ENCODE measurements around the gene ABCA4.

The ABCA4 gene

GRCh38 chr1:94081566-94082344, 39.2 kb downstream of the ABCA4 start (continued):
- TF ChIP-seq ZSCAN4 (tag by site-specific recombination; IDR thresholded peaks at IDR 0.05): peak; percentile 66; the same call in 1 of the 2 replicates

GRCh38 chr1:94079989-94080388, 41.0 kb downstream of the ABCA4 start:
- ChIA-PET POLR2A (no interaction called here), CTCF (interaction anchor here (1.1 kb wide), 1 partner anchor 45 kb away, joined by 3 read pairs; no protein-coding TSS in a partner anchor)
- Histone ChIP-seq H3K9me3 (ENCODE audit: control insufficient read depth, insufficient read depth, low read depth, low read length) (no peaks in the 10 kb centered on the region), H3K4me1 (ENCODE audit: control insufficient read depth, insufficient read depth, low read length) (no peaks in the 10 kb centered on the region), H3K27ac (ENCODE audit: extremely low read depth, low read depth, low read length) (no peak overlapping the region), H3K36me3 (ENCODE audit: control insufficient read depth in 2 of 2, insufficient read depth in 1 of 2, low read length in 2 of 2) (no peaks in the 10 kb centered on the region), H3K4me3 (ENCODE audit: low read depth, low read length) (no peak overlapping the region)
- no peak for TF ChIP-seq ZNF777 (tag by site-specific recombination; IDR thresholded peaks at IDR 0.05; ENCODE audit: borderline replicate concordance)
- no peak for TF ChIP-seq ZNF701 (tag by site-specific recombination; IDR thresholded peaks at IDR 0.05)
- TF ChIP-seq, protein P1, sequence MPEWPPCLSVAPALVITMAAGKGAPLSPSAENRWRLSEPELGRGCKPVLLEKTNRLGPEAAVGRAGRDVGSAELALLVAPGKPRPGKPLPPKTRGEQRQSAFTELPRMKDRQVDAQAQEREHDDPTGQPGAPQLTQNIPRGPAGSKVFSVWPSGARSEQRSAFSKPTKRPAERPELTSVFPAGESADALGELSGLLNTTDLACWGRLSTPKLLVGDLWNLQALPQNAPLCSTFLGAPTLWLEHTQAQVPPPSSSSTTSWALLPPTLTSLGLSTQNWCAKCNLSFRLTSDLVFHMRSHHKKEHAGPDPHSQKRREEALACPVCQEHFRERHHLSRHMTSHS (tag by site-specific recombination; IDR thresholded peaks at IDR 0.05): no peak
- no peak for TF ChIP-seq ZNF354C (tag by site-specific recombination; IDR thresholded peaks at IDR 0.05; ENCODE audit: borderline replicate concordance, low read depth)
- no peak for TF ChIP-seq ZNF2 (tag by site-specific recombination; IDR thresholded peaks at IDR 0.05)
- no peak for TF ChIP-seq ELK4 (IDR thresholded peaks at IDR 0.05; ENCODE audit: borderline replicate concordance, low read depth, low read length)
- no peak for TF ChIP-seq ZSCAN18 (tag by site-specific recombination; IDR thresholded peaks at IDR 0.05)
- no peak for TF ChIP-seq ZNF792 (tag by site-specific recombination; IDR thresholded peaks at IDR 0.05)
- TF ChIP-seq ZNF350 (tag by site-specific recombination; IDR thresholded peaks at IDR 0.05): no peak
- no peak for TF ChIP-seq ZNF133 (tag by site-specific recombination; IDR thresholded peaks at IDR 0.05)
- TF ChIP-seq ZNF624 (tag by site-specific recombination; IDR thresholded peaks at IDR 0.05): no peak
- TF ChIP-seq, protein P2, sequence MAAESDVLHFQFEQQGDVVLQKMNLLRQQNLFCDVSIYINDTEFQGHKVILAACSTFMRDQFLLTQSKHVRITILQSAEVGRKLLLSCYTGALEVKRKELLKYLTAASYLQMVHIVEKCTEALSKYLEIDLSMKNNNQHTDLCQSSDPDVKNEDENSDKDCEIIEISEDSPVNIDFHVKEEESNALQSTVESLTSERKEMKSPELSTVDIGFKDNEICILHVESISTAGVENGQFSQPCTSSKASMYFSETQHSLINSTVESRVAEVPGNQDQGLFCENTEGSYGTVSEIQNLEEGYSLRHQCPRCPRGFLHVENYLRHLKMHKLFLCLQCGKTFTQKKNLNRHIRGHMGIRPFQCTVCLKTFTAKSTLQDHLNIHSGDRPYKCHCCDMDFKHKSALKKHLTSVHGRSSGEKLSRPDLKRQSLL (tag by site-specific recombination; IDR thresholded peaks at IDR 0.05): no peak
- TF ChIP-seq ZNF623 (tag by site-specific recombination; IDR thresholded peaks at IDR 0.05): no peak
- TF ChIP-seq ZNF596 (tag by site-specific recombination; IDR thresholded peaks at IDR 0.05): no peak
- no peak for TF ChIP-seq ZNF248 (tag by site-specific recombination; IDR thresholded peaks at IDR 0.05)

Measured in HEK293 (cell line).